HUES64 (cell line): ENCODE data around the gene TCF25.
"Not testable (repeated sequence)": the region's sequence is repeated elsewhere in the genome, so short reads cannot be mapped to it uniquely, and the experiment has no call there.

Experiments used
- H3K27ac ChIP-seq: 2 replicates; pipeline ENCODE4 v1.7.0; 2013; ENCODE audit warnings: low read depth, low read length, inconsistent platforms
- H3K27me3 ChIP-seq: 2 replicates; pipeline ENCODE4 v1.6.1; 2013; ENCODE audit warnings: mild to moderate bottlenecking, low read length; ENCODE audit not compliant: insufficient read depth
- H3K36me3 ChIP-seq: 2 replicates; pipeline ENCODE4 v1.6.1; 2013; ENCODE audit warnings: mild to moderate bottlenecking, low read length; ENCODE audit not compliant: insufficient read depth
- H3K4me1 ChIP-seq: 2 replicates; pipeline ENCODE4 v1.6.1; 2013; ENCODE audit warnings: mild to moderate bottlenecking, low read length, moderate library complexity; ENCODE audit not compliant: insufficient read depth
- H3K4me3 ChIP-seq: 2 replicates; pipeline ENCODE4 v1.5.1; 2013; ENCODE audit warnings: mild to moderate bottlenecking, low read length, moderate library complexity
- H3K9ac ChIP-seq: 2 replicates; pipeline ENCODE4 v1.6.1; 2013; ENCODE audit warnings: mild to moderate bottlenecking, low read depth, low read length
- H3K9me3 ChIP-seq: 2 replicates; pipeline ENCODE4 v1.6.1; 2013; ENCODE audit warnings: low read depth, low read length; ENCODE audit not compliant: insufficient read depth
- WGBS: fragments of 150-250, 120-280 bp; methylation state at CpG from one replicate; pipeline ENCODE4 v1.1.7; 2013; ENCODE audit warnings: missing lambda C conversion rate; 5-methylcytosine and 5-hydroxymethylcytosine counted together

TCF25 gene

GRCh38 chr16:89862732-89863131 is 10.7 kb upstream of the TCF25 start:
- no peak overlapping the region for H3K9ac ChIP-seq
- H3K4me3 ChIP-seq: no peak overlapping the region
- H3K36me3 ChIP-seq: peaks cover 7% of the 10 kb centered on the region; the same call in 1 of the 2 replicates
- H3K27ac ChIP-seq: no peak overlapping the region
- H3K9me3 ChIP-seq: peaks cover 4% of the 10 kb centered on the region; the same call in 1 of the 2 replicates
- no peaks in the 10 kb centered on the region for H3K27me3 ChIP-seq
- WGBS: 97% methylated on average over 6 of the region's 6 CpGs
- no peaks in the 10 kb centered on the region for H3K4me1 ChIP-seq

- H3K9ac ChIP-seq: no peak overlapping the region
These were observed 9.5 kb upstream of the TCF25 start for GRCh38 chr16:89863741-89864526.

GRCh38 chr16:89864527-89864820 is 8.9 kb upstream of the TCF25 start:
- no peaks in the 10 kb centered on the region for H3K4me1 ChIP-seq
- 95% methylated on average over 5 of the region's 5 CpGs for WGBS
- H3K36me3 ChIP-seq: peaks cover 7% of the 10 kb centered on the region; the same call in 1 of the 2 replicates
- H3K4me3 ChIP-seq: no peak overlapping the region
- H3K27ac ChIP-seq: no peak overlapping the region
- no peaks in the 10 kb centered on the region for H3K27me3 ChIP-seq
- no peak overlapping the region for H3K9ac ChIP-seq
- peaks cover 7% of the 10 kb centered on the region for H3K9me3 ChIP-seq

More at GRCh38 chr16:89863741-89864526, 9.5 kb upstream of the TCF25 start:
- H3K36me3 ChIP-seq: peaks cover 7% of the 10 kb centered on the region; the same call in 1 of the 2 replicates
- no peak overlapping the region for H3K27ac ChIP-seq
- H3K27me3 ChIP-seq: no peaks in the 10 kb centered on the region
- peaks cover 7% of the 10 kb centered on the region for H3K9me3 ChIP-seq
- 88% methylated on average over 20 of the region's 21 CpGs for WGBS
- no peaks in the 10 kb centered on the region for H3K4me1 ChIP-seq
- H3K4me3 ChIP-seq: no peak overlapping the region

GRCh38 chr16:89867918-89868317 is 5.5 kb upstream of the TCF25 start:
- Histone ChIP-seq H3K9ac (no peak overlapping the region), H3K4me1 (no peaks in the 10 kb centered on the region), H3K27ac (no peak overlapping the region), H3K27me3 (peaks cover 2% of the 10 kb centered on the region; the same call in 1 of the 2 replicates), H3K4me3 (no peak overlapping the region), H3K36me3 (peaks cover 7% of the 10 kb centered on the region; the same call in 1 of the 2 replicates), H3K9me3 (peaks cover 7% of the 10 kb centered on the region)
- WGBS: 95% methylated on average over 5 of the region's 5 CpGs

- 96% methylated on average over 12 of the region's 12 CpGs for WGBS
- no peak overlapping the region for H3K4me3 ChIP-seq
- H3K9ac ChIP-seq: no peak overlapping the region
- peaks cover 9% of the 10 kb centered on the region for H3K9me3 ChIP-seq
- peaks cover 2% of the 10 kb centered on the region; the same call in 1 of the 2 replicates for H3K27me3 ChIP-seq
- H3K36me3 ChIP-seq: peaks cover 7% of the 10 kb centered on the region
- no peaks in the 10 kb centered on the region for H3K4me1 ChIP-seq
- H3K27ac ChIP-seq: no peak overlapping the region
These were observed 3.5 kb upstream of the TCF25 start for GRCh38 chr16:89869911-89870310.

GRCh38 chr16:89870440-89870839 is 3.0 kb upstream of the TCF25 start:
- H3K27me3 ChIP-seq: peaks cover 2% of the 10 kb centered on the region; the same call in 1 of the 2 replicates
- 94% methylated on average over 6 of the region's 6 CpGs for WGBS
- H3K9me3 ChIP-seq: peaks cover 13% of the 10 kb centered on the region
- H3K4me3 ChIP-seq: no peak overlapping the region
- no peak overlapping the region for H3K27ac ChIP-seq
- peaks cover 8% of the 10 kb centered on the region for H3K36me3 ChIP-seq
- no peaks in the 10 kb centered on the region for H3K4me1 ChIP-seq
- no peak overlapping the region for H3K9ac ChIP-seq

- Histone ChIP-seq H3K4me3 (no peak overlapping the region), H3K9me3 (peaks cover 19% of the 10 kb centered on the region), H3K9ac (no peak overlapping the region), H3K27me3 (peaks cover 2% of the 10 kb centered on the region; the same call in 1 of the 2 replicates), H3K36me3 (peaks cover 16% of the 10 kb centered on the region), H3K27ac (no peak overlapping the region), H3K4me1 (no peaks in the 10 kb centered on the region)
- WGBS: 92% methylated on average over 9 of the region's 9 CpGs
These were observed 1.5 kb upstream of the TCF25 start for GRCh38 chr16:89871895-89872294.

- Histone ChIP-seq H3K27ac (peak overlapping the region; percentile 100; the same call in 1 of the 2 replicates), H3K36me3 (peaks cover 31% of the 10 kb centered on the region), H3K9me3 (peaks cover 11% of the 10 kb centered on the region), H3K4me3 (peak overlapping the region; percentile 98), H3K4me1 (no peaks in the 10 kb centered on the region), H3K27me3 (peaks cover 2% of the 10 kb centered on the region; the same call in 1 of the 2 replicates), H3K9ac (peak overlapping the region; percentile 4; the same call in 1 of the 2 replicates)
- WGBS: 10% methylated on average over 61 of the region's 61 CpGs
These were observed 739 bp downstream of the TCF25 start for GRCh38 chr16:89873972-89874689.

- H3K4me1 ChIP-seq, H3K9ac ChIP-seq, H3K27ac ChIP-seq, H3K4me3 ChIP-seq, H3K27me3 ChIP-seq: not testable (repeated sequence)
- WGBS: 95% methylated on average over 26 of the region's 28 CpGs
- peaks cover 11% of the 10 kb centered on the region for H3K9me3 ChIP-seq
- peaks cover 70% of the 10 kb centered on the region for H3K36me3 ChIP-seq
These were observed 5.7 kb downstream of the TCF25 start for GRCh38 chr16:89879123-89879522.

GRCh38 chr16:89880477-89881367 is 7.3 kb downstream of the TCF25 start:
- Histone ChIP-seq H3K9me3 (peaks cover 5% of the 10 kb centered on the region; the same call in 1 of the 2 replicates), H3K4me3 (no peak overlapping the region), H3K9ac (no peak overlapping the region), H3K36me3 (peaks cover 72% of the 10 kb centered on the region), H3K27ac (no peak overlapping the region), H3K4me1 (no peaks in the 10 kb centered on the region), H3K27me3 (no peaks in the 10 kb centered on the region)
- WGBS: 96% methylated on average over 18 of the region's 18 CpGs
